SK-N-SH (cell line): ENCODE measurements around the gene TUBA4B. TPM values are rescaled to one million over a fixed set of nuclear protein-coding genes. Genes with fewer than 3 reads are reported as not detected.

Experiments
- CTCF ChIA-PET: fragments of 300-600, 350-600 bp; formaldehyde crosslinking; extraction: SDS; loops from one replicate; lab custom pipeline; 2021; lab: Yijun Ruan, JAX
- POLR2A ChIA-PET: fragments of 350-600 bp; sonication (Branson Sonifier 250); formaldehyde crosslinking; extraction: SDS; loops from one replicate; lab custom pipeline; 2020; ENCODE audit warnings: antibody characterized with exemption, inconsistent platforms; lab: Yijun Ruan, JAX
- DNase-seq: peaks from one replicate; pipeline ENCODE4 v3.0.0; 2012
- H2AFZ ChIP-seq: fragments of 200-600 bp; sonication (generic); 2 replicates; pipeline ENCODE4 v1.8.1; 2016; ENCODE audit warnings: antibody characterized with exemption, mild to moderate bottlenecking, low read depth
- H3F3A ChIP-seq: fragments of 200-600 bp; sonication (generic); replicated peaks from 2 replicates; pipeline ENCODE3; 2016; ENCODE audit warnings: antibody characterized with exemption, mild to moderate bottlenecking; ENCODE audit not compliant: insufficient read depth
- H3K27ac ChIP-seq, 2 experiments: fragments of 200-500 bp in 1 of 2; fragments of 200-600 bp in 1 of 2; sonication (Bioruptor generic) in 1 of 2; sonication (generic), shearing (Covaris generic) in 1 of 2; 2 replicates each; pipeline versions ENCODE4 v1.5.1 to v1.6.1; 2014 to 2016; ENCODE audit warnings: low read depth in 2 of 2, inconsistent platforms in 1 of 2, low read length in 1 of 2, mild to moderate bottlenecking in 1 of 2, mixed read lengths in 1 of 2
- H3K27me3 ChIP-seq: fragments of 200-600 bp; sonication (generic), shearing (Covaris generic); 2 replicates; pipeline ENCODE4 v1.6.1; 2016; ENCODE audit warnings: mixed run types; ENCODE audit not compliant: insufficient read depth
- H3K36me3 ChIP-seq, 2 experiments: fragments of 200-500 bp in 1 of 2; fragments of 200-600 bp in 1 of 2; sonication (Bioruptor generic) in 1 of 2; sonication (generic) in 1 of 2; replicated peaks in 1 of 2; 2 replicates each; pipeline versions ENCODE3 to v1.5.1; 2014 to 2016; ENCODE audit warnings: low read length in 1 of 2, mild to moderate bottlenecking in 1 of 2; ENCODE audit not compliant: insufficient read depth in 2 of 2, control insufficient read depth in 1 of 2
- H3K4me1 ChIP-seq, 2 experiments: fragments of 200-500 bp in 1 of 2; fragments of 200-600 bp in 1 of 2; sonication (Bioruptor generic) in 1 of 2; sonication (generic), shearing (Covaris generic) in 1 of 2; 2 replicates each; pipeline versions ENCODE4 v1.5.1 to v1.6.1; 2014 to 2016; ENCODE audit warnings: low read depth in 1 of 2, low read length in 1 of 2, mixed run types in 1 of 2; ENCODE audit not compliant: insufficient read depth in 2 of 2, control insufficient read depth in 1 of 2
- H3K4me2 ChIP-seq: fragments of 200-600 bp; sonication (generic), shearing (Covaris generic); 2 replicates; pipeline ENCODE4 v1.6.1; 2017; ENCODE audit warnings: mixed run types
- H3K4me3 ChIP-seq, 2 experiments: fragments of 200-500 bp in 1 of 2; fragments of 200-600 bp in 1 of 2; sonication (Bioruptor generic) in 1 of 2; sonication (generic), shearing (Covaris generic) in 1 of 2; 2 replicates each; pipeline versions ENCODE4 v1.5.1 to v1.8.1; 2014 to 2016; ENCODE audit warnings: low read depth in 2 of 2, inconsistent platforms in 1 of 2, low read length in 1 of 2, mild to moderate bottlenecking in 1 of 2, mixed read lengths in 1 of 2, moderate library complexity in 1 of 2
- H3K79me2 ChIP-seq: fragments of 200-600 bp; sonication (generic); 2 replicates; pipeline ENCODE4 v1.8.1; 2017; ENCODE audit warnings: mild to moderate bottlenecking; ENCODE audit not compliant: insufficient read depth
- H3K9ac ChIP-seq: fragments of 200-600 bp; sonication (generic); 2 replicates; pipeline ENCODE4 v1.6.1; 2017; ENCODE audit warnings: mixed run types
- H3K9me2 ChIP-seq: fragments of 200-600 bp; sonication (generic); 2 replicates; pipeline ENCODE4 v1.6.1; 2017; ENCODE audit warnings: mixed run types
- H3K9me3 ChIP-seq: fragments of 200-600 bp; sonication (generic); 2 replicates; pipeline ENCODE4 v1.6.1; 2017; ENCODE audit warnings: mixed run types, mild to moderate bottlenecking, moderate library complexity
- H4K20me1 ChIP-seq: fragments of 200-600 bp; sonication (generic); 2 replicates; pipeline ENCODE4 v1.6.1; 2017; ENCODE audit warnings: mild to moderate bottlenecking, mixed run types; ENCODE audit not compliant: insufficient read depth
- CHD2 ChIP-seq: fragments of 150-350 bp; IDR thresholded peaks from 2 replicates; pipeline ENCODE4 v1.6.1; 2018; ENCODE audit warnings: low read length; ENCODE audit not compliant: partially characterized antibody
- ELF1 ChIP-seq: IDR thresholded peaks from 2 replicates; pipeline ENCODE4 v1.4.0; 2012
- FOSL2 ChIP-seq: IDR thresholded peaks from 2 replicates; pipeline ENCODE4 v1.4.0; 2012; ENCODE audit warnings: low read depth, mild to moderate bottlenecking, moderate library complexity, borderline replicate concordance
- FOXJ3 ChIP-seq: sonication (generic); formaldehyde crosslinking; IDR thresholded peaks from 2 replicates; pipeline ENCODE4 v1.5.1; 2020; ENCODE audit warnings: mild to moderate bottlenecking, missing genetic modification reagents
- GABPA ChIP-seq: IDR thresholded peaks from 2 replicates; pipeline ENCODE4 v1.4.0; 2012; ENCODE audit warnings: low read depth, mild to moderate bottlenecking
- MEF2A ChIP-seq: IDR thresholded peaks from 2 replicates; pipeline ENCODE4 v1.4.0; 2012; ENCODE audit warnings: low read depth, borderline replicate concordance
- RAD21 ChIP-seq: IDR thresholded peaks from 2 replicates; pipeline ENCODE4 v1.6.1; 2012; ENCODE audit warnings: mild to moderate bottlenecking, low read length
- RFX5 ChIP-seq: IDR thresholded peaks from 2 replicates; pipeline ENCODE4 v1.6.1; 2012; ENCODE audit warnings: mild to moderate bottlenecking, improper control_type of control experiment, low read length
- SMC3 ChIP-seq: IDR thresholded peaks from 2 replicates; pipeline ENCODE4 v1.6.1; 2012; ENCODE audit warnings: low read depth, low read length, improper control_type of control experiment
- WGBS: methylation state at CpG from one replicate; pipeline ENCODE4 v1.1.6; 2017; ENCODE audit warnings: low lambda C conversion rate; 5-methylcytosine and 5-hydroxymethylcytosine counted together
- polyA plus RNA-seq, 3 experiments: library from polyadenylated mRNA; depleted of rRNA; stranded (reverse); fragments of >200 nt; gene quantifications; 2 replicates each; pipeline ENCODE4 v1.2.3, GENCODE V29; 2012
- TF ChIP-seq, protein P1 (sequence below): IDR thresholded peaks from 2 replicates; pipeline ENCODE4 v1.4.0; 2012; ENCODE audit warnings: low read depth
- TF ChIP-seq, protein P2 (sequence below): fragments of 200-600 bp; sonication (generic); IDR thresholded peaks from 2 replicates; pipeline ENCODE4 v1.6.1; 2017; ENCODE audit warnings: antibody characterized with exemption, mild to moderate bottlenecking, moderate library complexity

Gene TUBA4B
- polyA plus RNA-seq, 1 of the 3 experiments (the other 2 are of a cell fraction): 0.03 TPM

DNA sequence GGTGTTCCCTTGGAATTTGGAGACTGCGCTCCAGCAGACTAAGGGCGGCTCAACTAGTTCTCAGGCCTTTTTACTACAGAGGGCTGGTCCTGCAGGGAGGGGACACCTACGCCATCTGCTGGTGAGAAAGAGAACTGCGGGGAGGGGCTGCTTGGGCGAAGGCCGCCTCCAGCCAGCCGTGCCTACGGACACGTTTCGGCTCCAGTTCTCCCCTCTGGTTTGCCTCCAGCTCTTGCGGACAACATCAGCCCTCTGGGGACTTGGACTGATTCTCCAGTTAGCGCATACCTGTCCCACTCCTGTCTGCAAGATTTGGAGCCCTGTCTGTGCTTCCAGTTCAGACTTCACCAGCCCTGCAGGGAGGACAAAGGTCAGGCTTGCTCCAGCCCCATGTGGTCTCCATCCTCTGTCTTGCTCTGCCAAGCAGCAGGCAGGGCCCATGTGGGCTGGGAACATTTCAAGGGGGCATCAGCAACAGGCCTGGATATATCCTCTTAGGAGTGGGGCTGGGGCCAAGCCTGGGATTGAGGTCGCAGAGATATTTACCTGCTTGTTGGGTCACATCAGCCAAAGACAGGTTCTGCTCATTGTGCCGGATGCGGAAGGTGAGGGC is 45.8 kb downstream of the TUBA4B start:
- peak; percentile 93 for DNase-seq
- 69% methylated on average over 3 of the region's 15 CpGs for WGBS
- Histone ChIP-seq H3K9me3 (no peaks in the 10 kb centered on the region), H3K4me3 (peak overlapping the region in 1 of 2 experiments; percentile 5; a peak in 1 of 4 replicates), H3K27ac (no peak overlapping the region), H3F3A (no peaks in the 10 kb centered on the region), H2AFZ (no peak overlapping the region), H3K27me3 (no peaks in the 10 kb centered on the region), H4K20me1 (no peaks in the 10 kb centered on the region), H3K9me2 (no peaks in the 10 kb centered on the region), H3K79me2 (no peaks in the 10 kb centered on the region), H3K4me1 (peaks cover 0 to 7% of the 10 kb centered on the region in 2 experiments; a peak in 1 of 4 replicates), H3K4me2 (no peak overlapping the region), H3K36me3 (no peaks in the 10 kb centered on the region), H3K9ac (no peak overlapping the region)
- TF ChIP-seq RFX5: no peak
- TF ChIP-seq SMC3: peak; percentile 86
- TF ChIP-seq ELF1: no peak
- TF ChIP-seq CHD2: peak; percentile 23
- TF ChIP-seq RAD21: peak; percentile 73
- no peak for TF ChIP-seq FOXJ3
- TF ChIP-seq MEF2A: no peak
- TF ChIP-seq FOSL2: no peak
- TF ChIP-seq, protein P1, sequence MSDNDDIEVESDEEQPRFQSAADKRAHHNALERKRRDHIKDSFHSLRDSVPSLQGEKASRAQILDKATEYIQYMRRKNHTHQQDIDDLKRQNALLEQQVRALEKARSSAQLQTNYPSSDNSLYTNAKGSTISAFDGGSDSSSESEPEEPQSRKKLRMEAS: no peak
- TF ChIP-seq, protein P2, sequence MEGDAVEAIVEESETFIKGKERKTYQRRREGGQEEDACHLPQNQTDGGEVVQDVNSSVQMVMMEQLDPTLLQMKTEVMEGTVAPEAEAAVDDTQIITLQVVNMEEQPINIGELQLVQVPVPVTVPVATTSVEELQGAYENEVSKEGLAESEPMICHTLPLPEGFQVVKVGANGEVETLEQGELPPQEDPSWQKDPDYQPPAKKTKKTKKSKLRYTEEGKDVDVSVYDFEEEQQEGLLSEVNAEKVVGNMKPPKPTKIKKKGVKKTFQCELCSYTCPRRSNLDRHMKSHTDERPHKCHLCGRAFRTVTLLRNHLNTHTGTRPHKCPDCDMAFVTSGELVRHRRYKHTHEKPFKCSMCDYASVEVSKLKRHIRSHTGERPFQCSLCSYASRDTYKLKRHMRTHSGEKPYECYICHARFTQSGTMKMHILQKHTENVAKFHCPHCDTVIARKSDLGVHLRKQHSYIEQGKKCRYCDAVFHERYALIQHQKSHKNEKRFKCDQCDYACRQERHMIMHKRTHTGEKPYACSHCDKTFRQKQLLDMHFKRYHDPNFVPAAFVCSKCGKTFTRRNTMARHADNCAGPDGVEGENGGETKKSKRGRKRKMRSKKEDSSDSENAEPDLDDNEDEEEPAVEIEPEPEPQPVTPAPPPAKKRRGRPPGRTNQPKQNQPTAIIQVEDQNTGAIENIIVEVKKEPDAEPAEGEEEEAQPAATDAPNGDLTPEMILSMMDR: peak; percentile 92
- ChIA-PET CTCF (interaction anchor here (0.7 to 6.7 kb wide), 38 partner anchors 9 to 262 kb away, joined by 3 to 72 read pairs (median 5); partner anchors contain the start of genes ABCB6, ANKZF1, ATG9A and CNPPD1), POLR2A (interaction anchor here (0.8 to 1.9 kb wide), 2 partner anchors 11 to 122 kb away, joined by 4 read pairs; partner anchors contain the start of gene CNPPD1)

- TF ChIP-seq GABPA: no peak
- TF ChIP-seq, protein P1: no peak
- H3K4me2 ChIP-seq: no peak overlapping the region
- H3K79me2 ChIP-seq: no peaks in the 10 kb centered on the region
- H3K4me3 ChIP-seq: no peak overlapping the region
- no peaks in the 10 kb centered on the region for H3K36me3 ChIP-seq
- POLR2A ChIA-PET: interaction anchor here (0.8 to 1.9 kb wide), 3 partner anchors 9 to 123 kb away, joined by 3 to 4 read pairs (median 4); partner anchors contain the start of gene CNPPD1
- H3F3A ChIP-seq: no peaks in the 10 kb centered on the region
- no peak overlapping the region for H3K27ac ChIP-seq
- H3K9me3 ChIP-seq: no peaks in the 10 kb centered on the region
- H3K27me3 ChIP-seq: no peaks in the 10 kb centered on the region
- H3K9ac ChIP-seq: no peak overlapping the region
- no peaks in the 10 kb centered on the region for H3K9me2 ChIP-seq
- WGBS: 94% methylated on average over 3 of the region's 6 CpGs
- H2AFZ ChIP-seq: no peak overlapping the region
- DNase-seq: no peak
- H3K4me1 ChIP-seq: peaks cover 0 to 7% of the 10 kb centered on the region in 2 experiments; a peak in 1 of 4 replicates
- CTCF ChIA-PET: interaction anchor here (0.7 to 6.7 kb wide), 37 partner anchors 9 to 261 kb away, joined by 3 to 72 read pairs (median 5); partner anchors contain the start of genes ABCB6, CNPPD1, DNAJB2 and DNPEP
- no peaks in the 10 kb centered on the region for H4K20me1 ChIP-seq
Measured at GRCh38 chr2:219299372-219299760, 46.3 kb downstream of the TUBA4B start.
